Lower leg skin (tissue), 3 donors: ENCODE measurements around the gene ANKHD1.

Source experiments
- CTCF ChIP-seq, 3 donors: fragments of 450-650 bp; IDR thresholded peaks; one replicate each; pipeline ENCODE4 v1.5.1; 2016; ENCODE audit warnings: antibody characterized with exemption in 3 of 3, mild to moderate bottlenecking in 3 of 3, moderate library complexity in 2 of 3
- POLR2A ChIP-seq, 2 donors: fragments of 450-650 bp; IDR thresholded peaks; one replicate each; pipeline ENCODE4 v1.6.1; 2016 to 2017; ENCODE audit warnings: antibody characterized with exemption in 2 of 2, mild to moderate bottlenecking in 1 of 2, moderate library complexity in 1 of 2

DNA sequence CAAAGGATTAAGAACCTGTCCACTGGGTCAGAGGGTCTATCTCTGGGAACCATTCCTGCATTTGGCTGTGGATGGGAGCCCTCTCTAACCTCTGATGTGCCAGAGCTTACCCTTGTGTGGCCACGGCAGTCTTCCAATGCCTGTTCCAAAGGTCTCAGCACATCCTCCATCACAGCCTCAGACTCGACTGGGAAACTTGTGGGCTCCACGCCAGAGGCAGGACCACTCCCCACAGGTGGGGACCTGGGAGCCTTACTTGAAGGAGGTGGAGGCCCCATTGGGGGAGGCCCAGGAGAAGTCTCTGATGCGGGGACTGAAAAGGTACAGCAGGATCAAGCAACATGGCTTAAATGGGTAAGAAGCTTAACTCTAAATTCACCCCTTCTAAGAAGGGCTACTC, 150.2 kb downstream of the ANKHD1 start:
- no peak for TF ChIP-seq CTCF (IDR thresholded peaks at IDR 0.05)
- TF ChIP-seq POLR2A (IDR thresholded peaks at IDR 0.05) = no peak
